ENCODE data around the gene ZNF451.

- TF ChIP-seq CTCF (IDR thresholded peaks at IDR 0.05; ENCODE audit: poor library complexity) (no peak), EZH2 (IDR thresholded peaks at IDR 0.05; ENCODE audit: borderline replicate concordance) (no peak), EZH2phosphoT487 (IDR thresholded peaks at IDR 0.05; ENCODE audit: low read depth, severe bottlenecking, unreplicated experiment) (no peak)
Measured at GRCh38 chr6:57135885-57136284, 45.9 kb downstream of the ZNF451 start.

Measured in hepatocyte (in vitro differentiated cells).